HG02798 (cell line): ENCODE results near the gene NEGR1.

Source experiments
- ATAC-seq: cut with Tn5 transposase; IDR thresholded peaks from one replicate; pipeline ENCODE4 v1.9.1; 2021; ENCODE audit warnings: mild to moderate bottlenecking; ENCODE audit not compliant: unreplicated experiment, poor library complexity

Gene NEGR1

GRCh38 chr1:71351438-71351837, 930.9 kb downstream of the NEGR1 start:
- no peak for ATAC-seq

- no peak for ATAC-seq
Measured at GRCh38 chr1:71350805-71351204, 931.5 kb downstream of the NEGR1 start.

DNA sequence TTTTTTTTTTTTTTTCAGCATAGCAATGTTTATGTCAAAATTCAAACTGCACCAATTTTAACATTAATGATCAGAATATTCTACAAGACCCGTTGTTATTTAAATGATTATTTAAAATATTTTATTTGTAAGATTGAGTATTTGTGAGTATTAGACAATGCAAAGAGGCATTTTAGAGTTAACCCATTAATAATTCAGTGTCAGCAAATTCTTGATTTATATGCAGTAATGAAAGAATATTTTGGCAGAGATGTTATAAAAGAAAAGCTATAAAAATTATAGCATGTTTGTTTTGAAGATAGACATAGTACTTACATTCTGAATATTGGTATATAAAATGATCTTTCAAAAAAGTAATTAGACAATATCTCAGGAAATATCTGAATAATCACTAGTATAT, 932.0 kb downstream of the NEGR1 start:
- no peak for ATAC-seq
